ENCODE results near the gene COG8.

Gene COG8

GRCh38 chr16:69344171-69344570 lies 4.8 kb upstream of the COG8 start:
- no peak for DNase-seq

- no peak for DNase-seq
Observed at GRCh38 chr16:69340095-69340644, 806 bp upstream of the COG8 start.

- peak; percentile 22 for DNase-seq
Observed at GRCh38 chr16:69338557-69339288, 641 bp downstream of the COG8 start.

GRCh38 chr16:69334696-69335095 lies 4.7 kb downstream of the COG8 start:
- no peak for DNase-seq

- DNase-seq = peak; percentile 97
Observed at GRCh38 chr16:69330286-69331109, 8.9 kb downstream of the COG8 start, which contains the start of gene PDF. PDF (minus strand) TSS chr16:69330588; CDS start chr16:69330570, 18 bp downstream.

GRCh38 chr16:69329369-69330285 lies 9.7 kb downstream of the COG8 start:
- DNase-seq = peak; percentile 56

GRCh38 chr16:69328854-69329316 lies 10.5 kb downstream of the COG8 start:
- DNase-seq = no peak

- DNase-seq = no peak
Observed at GRCh38 chr16:69327585-69328310, 11.6 kb downstream of the COG8 start.

- DNase-seq = no peak
Observed at GRCh38 chr16:69326172-69326873, 13.0 kb downstream of the COG8 start.

GRCh38 chr16:69325784-69326171 lies 13.6 kb downstream of the COG8 start:
- DNase-seq = no peak

GRCh38 chr16:69324585-69325253 lies 14.6 kb downstream of the COG8 start:
- DNase-seq = no peak

- peak; percentile 25 for DNase-seq
Observed at GRCh38 chr16:69324013-69324531, 15.3 kb downstream of the COG8 start.

GRCh38 chr16:69323415-69323814 lies 15.9 kb downstream of the COG8 start:
- DNase-seq = no peak

GRCh38 chr16:69322343-69322742 lies 17.0 kb downstream of the COG8 start:
- no peak for DNase-seq

GRCh38 chr16:69321080-69321479 lies 18.3 kb downstream of the COG8 start:
- DNase-seq = no peak

GRCh38 chr16:69320740-69321073 lies 18.7 kb downstream of the COG8 start:
- DNase-seq = no peak

- no peak for DNase-seq
Observed at GRCh38 chr16:69319826-69320739, 19.3 kb downstream of the COG8 start.

- DNase-seq = no peak
Observed at GRCh38 chr16:69319381-69319780, 20.0 kb downstream of the COG8 start.

GRCh38 chr16:69318911-69319289 lies 20.5 kb downstream of the COG8 start:
- DNase-seq = no peak
